Activated T-cell treated with anti-CD3 and anti-CD28 coated beads, Interleukin-2, amount 50 U/mL, for 72 hours (primary cell): Measurements from ENCODE around the gene ARHGAP40. TPM values are rescaled to one million over a fixed set of nuclear protein-coding genes. Genes with fewer than 3 reads are reported as not detected.
A peak's percentile ranks its signal among the peaks of the same experiment; 100 is the strongest.

Experiments used
- ATAC-seq, 2 donors: fragments of 150-1000 bp; cut with Tn5 transposase; replicated peaks in 1 of 2; 2 replicates each; pipeline ENCODE4 v1.10.0; 2021; ENCODE audit warnings: moderate library complexity in 2 of 2, mild to moderate bottlenecking in 1 of 2
- DNase-seq, 2 donors: peaks; one replicate each; pipeline ENCODE4 v3.0.0; 2021 to 2022; ENCODE audit warnings: mixed read lengths in 1 of 2
- H3K27ac Mint-ChIP-seq: one replicate; pipeline ENCODE4 v1.8.0; 2022; ENCODE audit warnings: mild to moderate bottlenecking, moderate library complexity, mixed read lengths
- H3K27me3 Mint-ChIP-seq: one replicate; pipeline ENCODE4 v1.8.0; 2022; ENCODE audit warnings: low read depth, mixed read lengths
- H3K36me3 Mint-ChIP-seq, 2 donors: one replicate each; pipeline ENCODE4 v1.8.0; 2022; ENCODE audit warnings: mixed read lengths in 2 of 2, mild to moderate bottlenecking in 1 of 2; ENCODE audit not compliant: insufficient read depth in 2 of 2
- H3K4me1 Mint-ChIP-seq: one replicate; pipeline ENCODE4 v1.8.0; 2022; ENCODE audit warnings: low read depth, mixed read lengths
- H3K4me3 Mint-ChIP-seq, 2 donors: one replicate each; pipeline ENCODE4 v1.8.0; 2022; ENCODE audit warnings: mild to moderate bottlenecking in 2 of 2, mixed read lengths in 2 of 2, moderate library complexity in 2 of 2
- H3K9me3 Mint-ChIP-seq, 2 donors: one replicate each; pipeline ENCODE4 v1.8.0; 2022; ENCODE audit warnings: mixed read lengths in 2 of 2
- total RNA-seq, 2 donors: library from RNA; stranded (reverse); gene quantifications; one replicate each; pipeline ENCODE4 v1.2.3, GENCODE V29; 2022

ARHGAP40 gene
- total RNA-seq, 2 donors from 2014 or later, result not detected

DNA sequence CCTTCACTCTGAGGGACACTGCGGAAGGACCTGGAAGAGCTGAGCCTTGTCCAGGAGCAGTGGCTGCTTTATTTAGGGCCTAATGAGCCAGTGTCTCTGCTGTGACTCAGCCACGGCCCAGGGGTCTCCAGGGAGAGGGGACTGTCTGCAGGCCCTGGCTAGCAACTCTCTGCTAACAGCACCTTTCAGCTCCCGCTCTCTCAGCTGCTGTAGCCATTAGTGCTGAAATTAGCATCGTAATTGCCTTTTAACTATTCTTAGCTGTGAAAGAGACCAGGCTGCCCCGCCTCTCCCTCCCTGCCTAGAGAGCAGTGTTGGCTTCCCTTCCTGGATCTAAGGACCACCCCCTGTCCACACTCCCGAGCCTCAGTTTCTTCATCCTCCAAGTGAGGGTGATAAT lies 69.6 kb downstream of the ARHGAP40 start:
- ATAC-seq, result no peak
- Mint-ChIP-seq H3K36me3 (no peaks in the 10 kb centered on the region), H3K4me3 (no peak overlapping the region), H3K27ac (no peak overlapping the region), H3K4me1 (peaks cover 6% of the 10 kb centered on the region), H3K9me3 (no peaks in the 10 kb centered on the region), H3K27me3 (peaks cover 59% of the 10 kb centered on the region)
- DNase-seq, result no peak

DNA sequence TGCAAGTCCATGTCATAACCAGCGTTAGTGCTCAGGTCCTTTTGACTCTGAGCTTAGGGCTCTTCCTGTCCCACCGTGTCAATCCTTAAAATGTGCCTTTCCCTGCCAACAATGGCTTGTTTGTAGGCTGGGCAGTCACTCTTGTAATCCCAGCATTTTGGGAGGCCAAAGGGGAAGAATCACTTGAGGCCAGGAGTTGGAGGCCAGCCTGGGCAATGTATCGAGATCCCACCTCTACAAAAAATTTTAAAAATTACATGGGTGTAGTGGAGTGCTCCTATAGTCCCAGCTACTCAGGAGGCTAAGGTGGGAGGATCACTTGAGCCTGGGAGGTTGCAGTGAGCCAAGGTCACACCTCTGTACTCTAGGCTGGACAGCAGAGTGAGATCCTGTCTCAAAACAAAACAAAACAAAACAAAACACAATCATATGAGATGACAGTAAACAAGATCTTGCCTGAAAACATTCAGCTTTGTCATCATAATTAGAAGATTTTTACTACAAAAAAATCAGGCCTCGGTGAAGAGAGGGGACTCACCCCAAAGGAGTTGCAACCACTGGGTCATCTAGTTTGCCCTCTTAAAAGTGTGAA lies 70.2 kb downstream of the ARHGAP40 start:
- H3K4me3 Mint-ChIP-seq, result no peak overlapping the region
- H3K4me1 Mint-ChIP-seq, result peaks cover 6% of the 10 kb centered on the region
- H3K27me3 Mint-ChIP-seq, result peaks cover 59% of the 10 kb centered on the region

DNA sequence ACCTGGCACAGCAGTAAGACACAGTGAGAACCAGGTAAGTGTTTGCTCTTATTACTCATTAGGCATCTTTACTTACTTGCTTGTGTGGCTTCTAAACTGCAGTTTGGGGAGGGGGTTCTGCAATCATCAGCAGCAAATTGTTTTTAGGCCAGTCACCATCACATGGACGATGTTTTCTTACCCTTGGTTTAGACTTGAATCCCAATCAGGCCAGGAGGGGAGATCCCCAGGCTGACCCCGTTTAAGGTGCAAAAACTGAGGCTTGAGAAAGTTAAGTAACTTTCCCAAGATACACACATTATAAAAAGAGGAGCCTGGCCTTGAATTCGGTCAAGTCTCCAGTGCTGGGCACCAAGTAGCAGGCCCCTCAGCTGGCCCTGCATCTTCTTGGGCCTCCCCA lies 70.9 kb downstream of the ARHGAP40 start:
- no peak overlapping the region for H3K27ac Mint-ChIP-seq
- ATAC-seq (no peak), DNase-seq (no peak)
- H3K4me1 Mint-ChIP-seq, result peaks cover 6% of the 10 kb centered on the region
- no peaks in the 10 kb centered on the region for H3K9me3 Mint-ChIP-seq
- peaks cover 57% of the 10 kb centered on the region for H3K27me3 Mint-ChIP-seq
- no peaks in the 10 kb centered on the region for H3K36me3 Mint-ChIP-seq
- H3K4me3 Mint-ChIP-seq, result no peak overlapping the region

More for the DNA sequence above, 70.2 kb downstream of the ARHGAP40 start:
- H3K9me3 Mint-ChIP-seq, result no peaks in the 10 kb centered on the region
- H3K36me3 Mint-ChIP-seq, result no peaks in the 10 kb centered on the region
- DNase-seq, result no peak
- ATAC-seq, result no peak
- H3K27ac Mint-ChIP-seq, result no peak overlapping the region

DNA sequence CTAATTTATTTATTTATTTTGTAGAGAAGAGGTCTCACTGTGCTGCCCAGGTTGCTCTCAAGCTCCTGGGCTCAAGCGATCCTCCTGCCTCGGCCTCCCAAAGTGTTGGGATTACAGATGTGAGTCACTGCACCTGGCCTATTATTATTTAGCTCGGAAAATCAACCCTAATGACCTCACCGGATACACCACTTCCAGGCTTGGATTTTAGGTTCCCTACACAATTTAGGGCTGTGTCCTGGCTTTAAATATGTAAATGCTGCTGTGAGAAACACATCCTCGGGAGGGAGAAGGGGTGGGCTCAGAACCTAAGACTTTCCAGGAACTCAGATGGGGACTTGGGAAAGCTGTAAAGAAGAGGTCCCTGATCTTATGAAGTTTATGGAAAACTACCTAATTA lies 71.7 kb downstream of the ARHGAP40 start:
- Mint-ChIP-seq H3K27ac (no peak overlapping the region), H3K27me3 (peaks cover 50% of the 10 kb centered on the region), H3K9me3 (no peaks in the 10 kb centered on the region), H3K36me3 (no peaks in the 10 kb centered on the region), H3K4me1 (peaks cover 6% of the 10 kb centered on the region), H3K4me3 (peak overlapping the region; percentile 90 to 92)
- no peak for ATAC-seq
- DNase-seq, result no peak

DNA sequence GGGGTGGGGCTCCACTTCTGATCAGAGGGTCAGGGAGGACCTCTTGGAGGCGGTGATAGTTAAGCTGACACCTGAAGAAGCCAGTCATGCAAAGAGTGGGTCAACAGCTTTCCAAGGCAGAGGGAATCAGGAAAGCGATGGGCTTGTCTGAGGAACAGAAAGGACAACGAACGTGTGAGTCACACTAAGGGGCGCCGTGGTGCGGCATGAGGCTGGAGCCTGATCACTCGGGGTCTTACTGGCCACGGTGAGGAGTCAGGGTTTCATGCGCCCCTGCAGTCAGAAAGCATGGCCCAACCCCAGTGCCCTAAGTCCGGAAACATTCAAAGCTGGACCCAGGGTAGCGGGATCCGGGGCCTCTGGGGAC lies 72.1 kb downstream of the ARHGAP40 start:
- no peak overlapping the region for H3K27ac Mint-ChIP-seq
- peaks cover 49% of the 10 kb centered on the region for H3K27me3 Mint-ChIP-seq
- no peaks in the 10 kb centered on the region for H3K9me3 Mint-ChIP-seq
- peak overlapping the region; percentile 90 to 92 for H3K4me3 Mint-ChIP-seq
- peak in 1 of 2 donors; percentile 31 for DNase-seq
- ATAC-seq, result peak; percentile 39 to 59
- no peaks in the 10 kb centered on the region for H3K36me3 Mint-ChIP-seq
- H3K4me1 Mint-ChIP-seq, result peaks cover 6% of the 10 kb centered on the region

DNA sequence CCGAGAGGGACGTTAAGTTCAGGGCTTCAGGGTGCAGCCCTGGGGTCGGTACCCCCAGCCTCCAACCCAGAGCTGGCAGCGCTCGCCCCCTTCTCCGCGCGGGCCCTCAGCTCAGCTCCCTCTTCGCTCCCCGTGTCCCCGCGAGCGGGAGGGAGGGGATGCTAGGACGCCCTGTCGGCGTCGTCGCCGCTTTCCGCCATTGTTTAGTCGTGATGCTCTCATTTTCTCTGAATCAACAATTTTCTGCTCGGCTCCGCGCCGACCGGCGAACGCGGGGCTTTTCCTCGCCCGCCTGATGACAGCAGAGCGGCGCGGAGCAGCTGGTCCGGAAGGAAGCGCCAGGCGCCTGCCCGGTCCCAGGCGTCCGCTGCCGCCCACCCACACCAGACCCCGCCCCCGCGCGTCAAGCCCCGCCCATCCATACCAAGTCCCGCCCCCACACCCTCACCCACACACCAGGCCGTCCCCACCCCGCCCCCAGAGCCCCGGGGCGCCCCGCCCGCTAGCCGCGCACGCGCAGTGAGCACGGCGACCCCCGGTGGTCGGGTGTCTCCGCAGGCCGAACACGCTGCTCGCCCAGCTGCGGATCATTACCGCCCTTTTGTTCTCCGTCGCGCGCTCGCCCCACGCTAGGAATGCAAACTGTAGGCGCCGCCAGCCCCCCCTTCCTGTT lies 72.6 kb downstream of the ARHGAP40 start:
- Mint-ChIP-seq H3K27me3 (peaks cover 44% of the 10 kb centered on the region), H3K36me3 (no peaks in the 10 kb centered on the region), H3K4me1 (peaks cover 6% of the 10 kb centered on the region), H3K9me3 (no peaks in the 10 kb centered on the region), H3K27ac (no peak overlapping the region), H3K4me3 (peak overlapping the region; percentile 90 to 92)
- ATAC-seq (peak; percentile 90 to 93), DNase-seq (peak; percentile 70 to 77)

DNA sequence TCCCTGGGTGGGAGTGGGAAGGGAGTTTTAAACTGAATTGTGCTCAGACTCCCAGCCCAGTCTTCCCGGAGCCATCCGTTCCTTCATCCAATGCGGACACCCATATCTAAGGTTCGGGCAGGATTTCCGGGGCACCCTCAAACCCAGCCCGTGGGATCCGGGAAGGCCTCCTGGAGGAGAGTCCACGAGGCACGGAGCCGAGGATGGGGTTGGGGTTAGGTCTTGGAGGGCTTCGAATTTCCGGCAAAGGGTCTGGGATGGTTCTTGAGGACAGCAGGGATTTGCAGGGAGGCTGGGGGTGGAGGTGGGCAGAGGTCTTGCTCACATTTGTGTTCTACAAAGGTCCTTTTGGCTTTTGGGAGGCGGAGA lies 73.1 kb downstream of the ARHGAP40 start:
- Mint-ChIP-seq H3K9me3 (no peaks in the 10 kb centered on the region), H3K27ac (no peak overlapping the region), H3K27me3 (peaks cover 43% of the 10 kb centered on the region), H3K4me1 (peaks cover 6% of the 10 kb centered on the region), H3K36me3 (no peaks in the 10 kb centered on the region), H3K4me3 (peak overlapping the region; percentile 74 to 90)
- DNase-seq (no peak), ATAC-seq (no peak)

DNA sequence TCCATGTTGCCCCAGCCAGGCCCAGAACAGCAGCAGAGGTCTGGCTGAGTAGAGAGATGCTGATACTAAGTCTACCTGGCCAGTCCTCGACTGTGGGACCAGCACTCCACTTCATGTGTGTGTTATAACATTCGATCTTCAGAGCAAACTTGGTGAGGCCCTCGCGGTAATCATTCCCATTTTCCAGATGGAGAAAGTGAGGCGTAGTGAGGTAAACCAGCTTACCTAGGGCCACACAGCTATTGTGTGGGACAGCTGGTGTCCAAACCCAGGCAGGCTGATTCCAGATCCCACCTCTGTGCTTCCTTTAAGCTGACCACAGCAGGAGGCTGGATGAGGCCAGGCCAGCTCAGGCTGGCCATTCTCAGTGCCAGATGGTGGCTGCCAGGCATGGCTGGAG lies 75.0 kb downstream of the ARHGAP40 start:
- no peak for DNase-seq
- no peak for ATAC-seq
- H3K27me3 Mint-ChIP-seq, result peaks cover 54% of the 10 kb centered on the region
- H3K4me1 Mint-ChIP-seq, result peaks cover 6% of the 10 kb centered on the region
- no peak overlapping the region for H3K4me3 Mint-ChIP-seq
- peaks cover 0 to 2% of the 10 kb centered on the region in 2 donors for H3K9me3 Mint-ChIP-seq
- no peaks in the 10 kb centered on the region for H3K36me3 Mint-ChIP-seq
- H3K27ac Mint-ChIP-seq, result no peak overlapping the region

DNA sequence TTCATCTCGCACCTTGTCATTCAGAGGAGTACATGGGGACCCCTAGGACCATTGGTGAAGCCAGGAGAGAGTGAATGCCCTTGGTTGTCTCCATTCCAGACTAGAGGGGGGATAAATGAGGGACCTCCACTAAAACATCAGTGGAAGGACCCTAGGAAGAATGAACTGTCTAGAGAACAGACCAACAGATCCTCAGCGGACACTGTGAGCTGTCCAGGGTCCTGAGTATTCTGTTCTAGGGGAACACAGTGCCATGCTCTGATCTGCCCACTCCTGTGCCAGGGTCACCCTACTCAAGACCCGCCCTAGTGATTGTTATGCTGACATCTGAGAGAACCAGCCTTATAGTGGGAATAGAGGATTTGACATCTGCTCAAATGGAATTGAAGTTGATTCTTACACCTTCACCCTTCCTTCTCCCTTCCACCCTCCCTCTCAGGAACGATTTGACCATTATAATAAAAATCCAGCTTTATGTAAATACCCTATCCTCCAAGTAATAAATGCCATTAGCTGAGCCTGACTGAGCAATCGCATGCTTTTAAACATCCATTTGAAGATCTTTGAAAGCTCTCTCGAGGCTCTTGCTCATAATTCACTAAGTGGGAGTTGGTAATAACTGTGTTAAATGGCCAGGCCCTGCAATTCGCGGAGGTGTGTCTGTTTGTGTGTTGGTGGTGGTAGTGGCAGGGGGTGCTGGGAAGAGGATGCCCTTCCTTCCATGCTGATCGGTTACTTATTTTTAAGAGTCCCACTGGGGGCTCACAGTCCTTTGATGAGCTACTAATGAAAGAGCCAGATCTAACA lies 79.1 kb downstream of the ARHGAP40 start:
- Mint-ChIP-seq H3K4me1 (no peaks in the 10 kb centered on the region), H3K27ac (no peak overlapping the region), H3K36me3 (no peaks in the 10 kb centered on the region), H3K9me3 (peaks cover 0 to 2% of the 10 kb centered on the region in 2 donors), H3K4me3 (no peak overlapping the region), H3K27me3 (peaks cover 39% of the 10 kb centered on the region)
- DNase-seq (peak; percentile 19 to 29), ATAC-seq (no peak)

DNA sequence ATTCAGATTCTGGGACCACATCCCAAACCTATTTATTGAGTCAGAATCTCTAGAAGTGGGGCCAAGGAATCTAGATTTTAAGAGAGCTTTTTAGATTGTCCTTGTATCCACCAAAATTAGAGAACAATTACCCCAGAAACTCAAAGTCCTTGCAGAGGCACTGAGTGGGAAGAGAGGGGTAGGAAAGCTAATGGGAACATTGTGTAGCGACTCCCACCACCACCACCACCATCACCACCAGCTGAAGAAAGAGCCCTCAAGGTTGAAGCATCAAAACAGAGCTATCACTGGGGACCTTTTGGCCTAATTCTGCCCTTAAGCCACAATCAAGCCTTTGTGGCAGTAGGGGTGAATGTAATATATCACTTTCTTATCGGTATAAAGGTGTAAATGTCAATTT lies 83.7 kb downstream of the ARHGAP40 start:
- H3K36me3 Mint-ChIP-seq, result no peaks in the 10 kb centered on the region
- DNase-seq (no peak), ATAC-seq (no peak)
- H3K4me3 Mint-ChIP-seq, result no peak overlapping the region
- no peaks in the 10 kb centered on the region for H3K4me1 Mint-ChIP-seq
- no peak overlapping the region for H3K27ac Mint-ChIP-seq
- H3K9me3 Mint-ChIP-seq, result no peaks in the 10 kb centered on the region
- H3K27me3 Mint-ChIP-seq, result peaks cover 63% of the 10 kb centered on the region

DNA sequence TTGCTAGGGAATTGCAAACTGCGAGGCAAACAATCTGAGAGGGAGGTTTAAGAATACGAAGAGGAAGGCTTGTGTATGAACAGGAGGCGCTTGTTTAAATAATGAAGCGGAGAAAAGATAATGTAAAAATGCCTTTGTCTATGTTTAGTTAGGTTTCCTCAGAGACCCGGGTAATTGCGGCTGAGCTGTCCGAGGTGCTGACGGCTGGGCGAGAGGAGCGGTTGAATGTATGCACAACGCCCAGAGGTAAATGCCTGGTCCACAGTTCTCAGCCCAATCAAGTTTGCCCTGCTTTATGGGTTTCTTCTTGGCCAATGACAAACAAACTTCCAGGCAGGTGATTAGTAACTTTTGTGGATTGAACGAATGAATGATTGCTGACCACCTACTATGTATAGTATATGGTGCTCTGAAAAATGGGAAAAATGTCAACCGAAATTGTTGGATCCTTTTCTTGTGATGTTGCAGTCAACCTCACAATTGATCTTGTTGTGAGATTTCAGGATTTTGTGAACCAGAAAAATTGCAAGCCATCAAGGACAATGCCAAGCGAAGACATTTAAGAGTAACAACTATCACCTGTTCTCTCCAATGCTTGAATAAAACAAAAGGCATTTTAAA lies 84.4 kb downstream of the ARHGAP40 start:
- DNase-seq (peak; percentile 22 to 33), ATAC-seq (no peak)
- H3K27ac Mint-ChIP-seq, result no peak overlapping the region
- no peaks in the 10 kb centered on the region for H3K4me1 Mint-ChIP-seq
- H3K4me3 Mint-ChIP-seq, result no peak overlapping the region
- no peaks in the 10 kb centered on the region for H3K9me3 Mint-ChIP-seq
- peaks cover 56% of the 10 kb centered on the region for H3K27me3 Mint-ChIP-seq
- H3K36me3 Mint-ChIP-seq, result no peaks in the 10 kb centered on the region

DNA sequence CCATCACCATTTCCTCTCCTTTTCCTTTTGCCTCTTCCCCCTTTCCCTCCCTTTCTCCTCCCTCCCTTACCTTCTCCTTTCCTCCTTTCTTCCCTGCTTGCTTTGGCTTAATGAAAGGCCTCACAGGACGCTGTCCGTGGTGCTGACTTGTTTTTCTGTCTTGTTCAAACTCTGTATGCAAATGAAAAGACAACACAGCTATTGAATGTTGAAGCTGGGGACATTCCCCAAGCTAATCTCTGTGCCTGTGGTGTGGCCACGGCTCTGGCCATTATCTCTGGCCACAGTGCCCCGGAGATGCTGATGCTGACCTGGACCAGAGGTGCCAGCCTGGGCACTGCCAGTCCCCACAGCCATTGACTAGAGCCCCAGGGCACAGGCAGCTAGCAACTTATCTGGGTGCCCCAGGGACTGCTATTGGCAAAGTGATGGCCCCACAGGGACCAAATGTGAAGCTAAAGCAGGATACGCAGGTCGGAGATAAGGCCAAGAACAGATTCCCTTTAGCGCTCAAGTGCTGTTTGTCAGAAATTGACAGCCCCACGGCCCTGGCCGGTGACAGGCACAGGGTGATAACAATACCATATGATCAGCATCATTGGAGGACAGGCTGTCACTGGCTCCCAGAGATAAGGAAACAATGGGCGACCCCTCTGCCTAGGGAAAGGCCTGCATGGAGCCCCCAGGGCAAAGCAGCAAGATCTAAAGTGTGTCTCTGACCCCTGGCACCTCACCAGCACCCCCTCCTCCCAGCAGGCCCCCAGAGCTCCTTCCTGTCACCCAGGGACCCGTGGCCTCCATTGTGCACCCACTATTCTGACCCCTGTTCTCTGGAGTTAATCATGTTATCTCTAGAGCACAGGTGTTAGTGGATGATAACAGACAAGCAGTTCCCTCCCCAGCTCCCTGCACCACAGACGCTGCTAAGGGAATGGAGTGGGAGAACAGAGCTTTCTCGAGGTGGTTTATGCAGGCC lies 91.1 kb downstream of the ARHGAP40 start:
- Mint-ChIP-seq H3K27ac (no peak overlapping the region), H3K4me1 (no peaks in the 10 kb centered on the region), H3K36me3 (peaks cover 0 to 1% of the 10 kb centered on the region in 2 donors), H3K27me3 (peaks cover 36% of the 10 kb centered on the region), H3K4me3 (no peak overlapping the region), H3K9me3 (peaks cover 0 to 2% of the 10 kb centered on the region in 2 donors)
- DNase-seq, result peak; percentile 38 to 43
- ATAC-seq, result no peak
